H1 (cell line): ENCODE measurements around the gene SLC2A13.

Source experiments
- CBX5 ChIP-seq: fragments of 300-800, 300-1000 bp; sonication (generic); IDR thresholded peaks from 2 replicates; pipeline ENCODE4 v1.7.1; 2016; ENCODE audit warnings: antibody characterized with exemption, low read length, low read depth
- EP300 ChIP-seq, 2 experiments: IDR thresholded peaks; 1 replicate in 1 of 2; 2 replicates in 1 of 2; pipeline ENCODE4 v1.6.1; 2011 to 2012; ENCODE audit warnings: low read depth in 2 of 2, low read length in 2 of 2, mild to moderate bottlenecking in 2 of 2, borderline replicate concordance in 1 of 2, inconsistent platforms in 1 of 2, moderate library complexity in 1 of 2
- KDM5A ChIP-seq: fragments of 200-600 bp; IDR thresholded peaks from 2 replicates; pipeline ENCODE4 v1.7.1; 2012; ENCODE audit warnings: mild to moderate bottlenecking, low read length, inconsistent platforms, mixed read lengths
- POLR2AphosphoS5 ChIP-seq: IDR thresholded peaks from 2 replicates; pipeline ENCODE4 v1.6.1; 2011; ENCODE audit warnings: low read depth, low read length
- TBP ChIP-seq: IDR thresholded peaks from 2 replicates; pipeline ENCODE4 v1.6.1; 2011; ENCODE audit warnings: low read depth, low read length, improper control_type of control experiment
- TF ChIP-seq, protein P1 (sequence below): IDR thresholded peaks from 2 replicates; pipeline ENCODE4 v1.6.1; 2012; ENCODE audit warnings: inconsistent platforms
- TF ChIP-seq, protein P2 (sequence below), 3 experiments: IDR thresholded peaks; 1 replicate in 2 of 3; 2 replicates in 1 of 3; pipeline versions ENCODE4 v1.5.1 to v1.6.1; 2011; ENCODE audit warnings: low read length in 3 of 3, mild to moderate bottlenecking in 3 of 3, inconsistent platforms in 2 of 3, low read depth in 1 of 3, moderate library complexity in 1 of 3; ENCODE audit not compliant: insufficient read depth in 1 of 3; ENCODE audit errors: control extremely low read depth in 1 of 3

DNA sequence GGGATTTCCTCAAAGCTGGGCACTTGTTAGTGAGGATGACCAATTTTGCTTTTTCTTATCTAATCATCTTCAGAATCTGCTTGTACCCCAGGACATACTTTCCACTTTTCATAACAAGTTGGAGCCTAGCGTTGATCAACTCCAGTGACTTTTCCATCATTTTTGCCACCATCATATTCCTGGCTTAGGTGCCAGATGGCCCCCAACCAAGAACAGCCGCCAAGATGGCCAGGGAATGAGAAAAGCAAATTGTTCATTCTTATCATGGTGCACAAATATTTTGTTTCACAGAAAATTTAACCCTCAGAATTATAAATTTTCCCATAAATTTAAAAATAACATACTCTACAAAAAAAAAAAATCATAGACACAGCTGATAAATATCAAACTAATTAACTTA lies 37.5 kb downstream of the SLC2A13 start:
- TF ChIP-seq, protein P1, sequence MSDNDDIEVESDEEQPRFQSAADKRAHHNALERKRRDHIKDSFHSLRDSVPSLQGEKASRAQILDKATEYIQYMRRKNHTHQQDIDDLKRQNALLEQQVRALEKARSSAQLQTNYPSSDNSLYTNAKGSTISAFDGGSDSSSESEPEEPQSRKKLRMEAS = no peak
- TF ChIP-seq, protein P2, sequence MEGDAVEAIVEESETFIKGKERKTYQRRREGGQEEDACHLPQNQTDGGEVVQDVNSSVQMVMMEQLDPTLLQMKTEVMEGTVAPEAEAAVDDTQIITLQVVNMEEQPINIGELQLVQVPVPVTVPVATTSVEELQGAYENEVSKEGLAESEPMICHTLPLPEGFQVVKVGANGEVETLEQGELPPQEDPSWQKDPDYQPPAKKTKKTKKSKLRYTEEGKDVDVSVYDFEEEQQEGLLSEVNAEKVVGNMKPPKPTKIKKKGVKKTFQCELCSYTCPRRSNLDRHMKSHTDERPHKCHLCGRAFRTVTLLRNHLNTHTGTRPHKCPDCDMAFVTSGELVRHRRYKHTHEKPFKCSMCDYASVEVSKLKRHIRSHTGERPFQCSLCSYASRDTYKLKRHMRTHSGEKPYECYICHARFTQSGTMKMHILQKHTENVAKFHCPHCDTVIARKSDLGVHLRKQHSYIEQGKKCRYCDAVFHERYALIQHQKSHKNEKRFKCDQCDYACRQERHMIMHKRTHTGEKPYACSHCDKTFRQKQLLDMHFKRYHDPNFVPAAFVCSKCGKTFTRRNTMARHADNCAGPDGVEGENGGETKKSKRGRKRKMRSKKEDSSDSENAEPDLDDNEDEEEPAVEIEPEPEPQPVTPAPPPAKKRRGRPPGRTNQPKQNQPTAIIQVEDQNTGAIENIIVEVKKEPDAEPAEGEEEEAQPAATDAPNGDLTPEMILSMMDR (IDR thresholded peaks at IDR 0.05; ENCODE audit: control extremely low read depth in 1 of 3, insufficient read depth in 1 of 3, low read depth in 1 of 3, low read length in 3 of 3) = no peak
- no peak for TF ChIP-seq POLR2AphosphoS5
- TF ChIP-seq EP300 (IDR thresholded peaks at IDR 0.05; ENCODE audit: borderline replicate concordance in 1 of 2, low read depth in 2 of 2, low read length in 2 of 2) = no peak
- TF ChIP-seq CBX5 = no peak
- no peak for TF ChIP-seq TBP
- TF ChIP-seq KDM5A = no peak
